H9 (cell line): Measurements from ENCODE around the gene KRTCAP2. TPM values are rescaled to one million over a fixed set of nuclear protein-coding genes. Genes with fewer than 3 reads are reported as not detected.

Source experiments
- DNase-seq: peaks from one replicate; pipeline ENCODE4 v3.0.0-alpha.2; 2017
- H2AFZ ChIP-seq: one replicate; pipeline ENCODE4 v1.6.1; 2013; ENCODE audit warnings: mild to moderate bottlenecking, low read length, control low read depth, moderate library complexity
- H2AK5ac ChIP-seq: 2 replicates; pipeline ENCODE4 v1.6.1; 2013; ENCODE audit warnings: low read length, control low read depth, mixed read lengths; ENCODE audit not compliant: insufficient read length
- H2BK120ac ChIP-seq: one replicate; pipeline ENCODE4 v1.6.1; 2013; ENCODE audit warnings: low read depth, mild to moderate bottlenecking, low read length, control low read depth, inconsistent platforms; ENCODE audit not compliant: poor library complexity, severe bottlenecking
- H2BK12ac ChIP-seq: 2 replicates; pipeline ENCODE4 v1.6.1; 2013; ENCODE audit warnings: low read length, control low read depth, mixed read lengths, low read depth; ENCODE audit not compliant: insufficient read length
- H2BK15ac ChIP-seq: 2 replicates; pipeline ENCODE4 v1.6.1; 2013; ENCODE audit warnings: low read depth, low read length, control low read depth
- H2BK20ac ChIP-seq: one replicate; pipeline ENCODE4 v1.6.1; 2013; ENCODE audit warnings: low read depth, mild to moderate bottlenecking, low read length, control low read depth, inconsistent platforms; ENCODE audit not compliant: poor library complexity, severe bottlenecking
- H2BK5ac ChIP-seq: 2 replicates; pipeline ENCODE4 v1.6.1; 2013; ENCODE audit warnings: low read length, control low read depth, mixed read lengths; ENCODE audit not compliant: insufficient read length
- H3K14ac ChIP-seq: 2 replicates; pipeline ENCODE4 v1.6.1; 2013; ENCODE audit warnings: low read length, control low read depth; ENCODE audit not compliant: insufficient read depth
- H3K18ac ChIP-seq: 2 replicates; pipeline ENCODE4 v1.6.1; 2013; ENCODE audit warnings: low read depth, mild to moderate bottlenecking, mixed read lengths, low read length, control low read depth; ENCODE audit not compliant: insufficient read length
- H3K23ac ChIP-seq: 2 replicates; pipeline ENCODE4 v1.6.1; 2013; ENCODE audit warnings: low read length, control low read depth, mixed read lengths, low read depth; ENCODE audit not compliant: insufficient read length
- H3K23me2 ChIP-seq: 2 replicates; pipeline ENCODE4 v1.6.1; 2013; ENCODE audit warnings: low read depth, mild to moderate bottlenecking, mixed read lengths, low read length, control low read depth; ENCODE audit not compliant: insufficient read length, poor library complexity, severe bottlenecking
- H3K27ac ChIP-seq: 2 replicates; pipeline ENCODE4 v1.5.1; 2013; ENCODE audit warnings: low read length, control low read depth, mixed read lengths, low read depth; ENCODE audit not compliant: insufficient read length
- H3K27me3 ChIP-seq: 2 replicates; pipeline ENCODE4 v1.6.1; 2013; ENCODE audit warnings: low read length, control low read depth, inconsistent platforms; ENCODE audit not compliant: insufficient read depth
- H3K4ac ChIP-seq: 2 replicates; pipeline ENCODE4 v1.6.1; 2013; ENCODE audit warnings: low read depth, mild to moderate bottlenecking, control low read depth, inconsistent platforms, low read length, moderate library complexity
- H3K4me1 ChIP-seq: 2 replicates; pipeline ENCODE4 v1.6.1; 2013; ENCODE audit warnings: low read length, control low read depth, inconsistent platforms; ENCODE audit not compliant: insufficient read depth
- H3K4me2 ChIP-seq: 2 replicates; pipeline ENCODE4 v1.6.1; 2013; ENCODE audit warnings: low read length, control low read depth, mixed read lengths; ENCODE audit not compliant: insufficient read length, insufficient read depth
- H3K56ac ChIP-seq: 2 replicates; pipeline ENCODE4 v1.6.1; 2013; ENCODE audit warnings: low read depth, mild to moderate bottlenecking, mixed read lengths, low read length, control low read depth; ENCODE audit not compliant: insufficient read length
- H3K79me1 ChIP-seq: 2 replicates; pipeline ENCODE4 v1.6.1; 2013; ENCODE audit warnings: low read depth, mild to moderate bottlenecking, moderate library complexity, low read length, control low read depth, inconsistent platforms; ENCODE audit not compliant: insufficient read depth, poor library complexity, severe bottlenecking
- H3K79me2 ChIP-seq: 2 replicates; pipeline ENCODE4 v1.6.1; 2013; ENCODE audit warnings: low read length, control low read depth, inconsistent platforms; ENCODE audit not compliant: insufficient read depth
- H3K9ac ChIP-seq: 2 replicates; pipeline ENCODE4 v1.6.1; 2013; ENCODE audit warnings: low read length, control low read depth, mixed read lengths; ENCODE audit not compliant: insufficient read length; ENCODE audit errors: extremely low read depth
- H3K9me3 ChIP-seq: one replicate; pipeline ENCODE4 v1.6.1; 2013; ENCODE audit warnings: low read depth, low read length, inconsistent platforms; ENCODE audit not compliant: control insufficient read depth
- H3T11ph ChIP-seq: one replicate; pipeline ENCODE4 v1.6.1; 2013; ENCODE audit warnings: mild to moderate bottlenecking, low read length, control low read depth, inconsistent platforms
- H4K20me1 ChIP-seq: one replicate; pipeline ENCODE4 v1.6.1; 2013; ENCODE audit not compliant: control insufficient read depth, insufficient read length, insufficient read depth
- H4K5ac ChIP-seq: 2 replicates; pipeline ENCODE4 v1.6.1; 2013; ENCODE audit warnings: low read depth, mild to moderate bottlenecking, mixed read lengths, low read length, control low read depth; ENCODE audit not compliant: insufficient read length
- H4K8ac ChIP-seq: replicated peaks from 2 replicates; pipeline ENCODE4 v1.6.1; 2013; ENCODE audit warnings: low read length, control low read depth, mixed read lengths, low read depth; ENCODE audit not compliant: insufficient read length
- H4K91ac ChIP-seq: 2 replicates; pipeline ENCODE4 v1.6.1; 2013; ENCODE audit warnings: low read depth, mild to moderate bottlenecking, moderate library complexity, mixed read lengths, low read length, control low read depth; ENCODE audit not compliant: insufficient read length
- H3K27ac Mint-ChIP-seq, 3 experiments: 2 replicates in 2 of 3; 3 replicates in 1 of 3; pipeline ENCODE4 v1.8.0; 2020 to 2021; ENCODE audit warnings: mixed read lengths in 3 of 3, mild to moderate bottlenecking in 1 of 3, moderate library complexity in 1 of 3
- H3K27me3 Mint-ChIP-seq: 2 replicates; pipeline ENCODE4 v1.8.0; 2021; ENCODE audit warnings: low read depth, mild to moderate bottlenecking, moderate library complexity, mixed read lengths
- H3K36me3 Mint-ChIP-seq, 3 experiments: 2 replicates in 2 of 3; 3 replicates in 1 of 3; pipeline ENCODE4 v1.8.0; 2020 to 2021; ENCODE audit warnings: low read depth in 3 of 3, mixed read lengths in 3 of 3; ENCODE audit not compliant: insufficient read depth in 1 of 3
- H3K4me1 Mint-ChIP-seq, 2 experiments: 2 replicates each; pipeline ENCODE4 v1.8.0; 2020; ENCODE audit warnings: mixed read lengths in 2 of 2
- H3K4me3 Mint-ChIP-seq, 2 experiments: 2 replicates in 1 of 2; 3 replicates in 1 of 2; pipeline ENCODE4 v1.8.0; 2020 to 2021; ENCODE audit warnings: mild to moderate bottlenecking in 2 of 2, mixed read lengths in 2 of 2, moderate library complexity in 1 of 2
- H3K9me3 Mint-ChIP-seq, 2 experiments: 2 replicates in 1 of 2; 3 replicates in 1 of 2; pipeline ENCODE4 v1.8.0; 2020; ENCODE audit warnings: mild to moderate bottlenecking in 2 of 2, mixed read lengths in 2 of 2, moderate library complexity in 1 of 2
- WGBS: extraction: QIAGEN DNeasy Blood & Tissue Kit; methylation state at CpG from one replicate; pipeline ENCODE4 v1.1.7; 2013; ENCODE audit warnings: missing lambda C conversion rate, low lambda C conversion rate, mixed read lengths; ENCODE audit not compliant: insufficient read length; ENCODE audit errors: extremely low coverage; 5-methylcytosine and 5-hydroxymethylcytosine counted together
- total RNA-seq: library from RNA; stranded (reverse); gene quantifications from 2 replicates; pipeline ENCODE4 v1.2.1, GENCODE V29; 2021
- TF ChIP-seq, protein P1 (sequence below): fragments of 200-600 bp; sonication (generic); conservative IDR thresholded peaks from 3 replicates; pipeline ENCODE4 v1.8.0; 2021; ENCODE audit warnings: antibody characterized with exemption, mild to moderate bottlenecking

KRTCAP2 gene
- total RNA-seq, 1 experiment from 2014 or later: 149 TPM

DNA sequence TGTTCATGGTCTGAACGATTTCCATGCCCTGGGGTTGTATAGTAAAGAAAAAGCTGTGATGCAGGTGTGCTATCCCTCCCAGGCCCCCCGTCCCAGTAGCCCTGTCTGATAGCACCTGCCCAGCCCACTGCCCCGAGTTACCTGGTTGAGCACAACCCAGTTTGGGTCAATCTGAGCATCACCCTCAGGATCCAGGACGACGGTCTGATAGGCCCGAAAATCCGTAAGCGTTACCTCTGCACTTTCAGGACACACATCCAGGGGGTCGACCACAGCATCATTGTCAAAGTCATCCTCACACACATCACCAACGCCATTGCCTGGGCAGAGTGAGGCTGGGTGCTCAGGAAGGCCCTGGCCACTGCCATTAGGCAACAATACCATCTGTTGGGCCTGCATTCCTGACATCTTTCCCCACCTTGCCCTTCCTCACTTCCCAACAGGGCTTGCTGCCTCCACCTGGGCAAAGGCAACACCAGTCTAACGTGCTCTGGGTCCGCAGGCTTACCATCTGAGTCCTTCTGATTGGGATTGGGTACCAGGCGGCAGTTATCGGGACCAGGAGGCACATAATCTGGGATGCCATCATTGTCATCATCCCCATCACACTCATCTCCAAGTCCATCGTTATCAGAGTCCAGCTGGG, 24.9 kb upstream of the KRTCAP2 start:
- H3K4me1 ChIP-seq: peaks cover 7% of the 10 kb centered on the region
- peak overlapping the region; percentile 2 for H2BK12ac ChIP-seq
- no peak overlapping the region for H2BK120ac ChIP-seq
- H3K18ac ChIP-seq: peak overlapping the region; percentile 8
- Mint-ChIP-seq H3K4me3 (peak overlapping the region; percentile 75 to 95; a peak in 4 of 5 replicates), H3K4me1 (peaks cover 25 to 38% of the 10 kb centered on the region in 2 experiments), H3K36me3 (peaks cover 67 to 77% (median 74%) of the 10 kb centered on the region in 3 experiments), H3K9me3 (peaks cover 3 to 4% of the 10 kb centered on the region in 2 experiments; a peak in 4 of 5 replicates), H3K27me3 (peaks cover 2% of the 10 kb centered on the region; the same call in 1 of the 2 replicates), H3K27ac (peak overlapping the region; percentile 75 to 94 (median 87); a peak in 6 of 7 replicates)
- TF ChIP-seq, protein P1, sequence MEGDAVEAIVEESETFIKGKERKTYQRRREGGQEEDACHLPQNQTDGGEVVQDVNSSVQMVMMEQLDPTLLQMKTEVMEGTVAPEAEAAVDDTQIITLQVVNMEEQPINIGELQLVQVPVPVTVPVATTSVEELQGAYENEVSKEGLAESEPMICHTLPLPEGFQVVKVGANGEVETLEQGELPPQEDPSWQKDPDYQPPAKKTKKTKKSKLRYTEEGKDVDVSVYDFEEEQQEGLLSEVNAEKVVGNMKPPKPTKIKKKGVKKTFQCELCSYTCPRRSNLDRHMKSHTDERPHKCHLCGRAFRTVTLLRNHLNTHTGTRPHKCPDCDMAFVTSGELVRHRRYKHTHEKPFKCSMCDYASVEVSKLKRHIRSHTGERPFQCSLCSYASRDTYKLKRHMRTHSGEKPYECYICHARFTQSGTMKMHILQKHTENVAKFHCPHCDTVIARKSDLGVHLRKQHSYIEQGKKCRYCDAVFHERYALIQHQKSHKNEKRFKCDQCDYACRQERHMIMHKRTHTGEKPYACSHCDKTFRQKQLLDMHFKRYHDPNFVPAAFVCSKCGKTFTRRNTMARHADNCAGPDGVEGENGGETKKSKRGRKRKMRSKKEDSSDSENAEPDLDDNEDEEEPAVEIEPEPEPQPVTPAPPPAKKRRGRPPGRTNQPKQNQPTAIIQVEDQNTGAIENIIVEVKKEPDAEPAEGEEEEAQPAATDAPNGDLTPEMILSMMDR: no peak
- H2BK20ac ChIP-seq: no peak overlapping the region
- H2AFZ ChIP-seq: no peak overlapping the region
- DNase-seq: no peak
- no peak overlapping the region for H3K4ac ChIP-seq
- H3K4me2 ChIP-seq: no peak overlapping the region
- H4K91ac ChIP-seq: no peak overlapping the region
- WGBS: no CpG with 5 or more reads among the region's 15 CpGs
- no peak overlapping the region for H3T11ph ChIP-seq
- peaks cover 26% of the 10 kb centered on the region for H3K23me2 ChIP-seq
- no peak overlapping the region for H4K8ac ChIP-seq
- H4K20me1 ChIP-seq: peaks cover 5% of the 10 kb centered on the region
- no peak overlapping the region for H3K27ac ChIP-seq
- H2AK5ac ChIP-seq: no peak overlapping the region
- H3K79me1 ChIP-seq: no peaks in the 10 kb centered on the region
- no peak overlapping the region for H3K9ac ChIP-seq
- H3K23ac ChIP-seq: no peak overlapping the region
- H3K56ac ChIP-seq: no peak overlapping the region
- no peaks in the 10 kb centered on the region for H3K27me3 ChIP-seq
- H4K5ac ChIP-seq: peak overlapping the region; percentile 13
- H3K79me2 ChIP-seq: peaks cover 13% of the 10 kb centered on the region; the same call in 1 of the 2 replicates
- H3K9me3 ChIP-seq: no peaks in the 10 kb centered on the region
- H2BK5ac ChIP-seq: no peak overlapping the region
- H3K14ac ChIP-seq: no peak overlapping the region; the same call in 1 of the 2 replicates
- no peak overlapping the region for H2BK15ac ChIP-seq
